TTC549 (cell line): Measurements from ENCODE around the gene LEMD1.

Source experiments
- FAIRE-seq: peaks from 2 replicates; lab custom pipeline; 2012; peaks lifted over from hg19 to GRCh38; lab: Jason Lieb, UNC

Gene LEMD1

DNA sequence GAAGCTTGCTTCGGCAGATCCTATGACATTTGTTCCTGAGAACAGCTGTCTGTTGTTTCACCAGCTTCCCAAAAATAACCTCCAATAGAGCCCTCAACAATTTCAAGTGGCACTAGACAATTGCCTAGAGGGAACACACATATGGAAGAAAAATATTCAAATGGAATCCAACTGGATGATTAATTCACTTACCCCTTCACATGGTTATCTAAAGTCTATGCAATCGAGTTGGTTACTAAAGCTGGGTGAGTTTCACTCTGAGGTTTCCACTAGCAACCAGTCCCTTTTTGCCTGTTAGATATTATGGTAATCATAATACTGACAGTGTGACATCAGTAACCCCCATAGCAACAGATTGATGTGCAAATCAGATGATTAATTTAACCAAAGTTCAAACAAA, at the start of gene LEMD1:
LEMD1 (minus strand) TSS at position 259 of the 400 bp plus-strand sequence. CDS start 1,520 bp downstream, outside the sequence.
- FAIRE-seq = no peak

GRCh38 chr1:205470131-205470530, 48.3 kb upstream of the LEMD1 start:
- no peak for FAIRE-seq

DNA sequence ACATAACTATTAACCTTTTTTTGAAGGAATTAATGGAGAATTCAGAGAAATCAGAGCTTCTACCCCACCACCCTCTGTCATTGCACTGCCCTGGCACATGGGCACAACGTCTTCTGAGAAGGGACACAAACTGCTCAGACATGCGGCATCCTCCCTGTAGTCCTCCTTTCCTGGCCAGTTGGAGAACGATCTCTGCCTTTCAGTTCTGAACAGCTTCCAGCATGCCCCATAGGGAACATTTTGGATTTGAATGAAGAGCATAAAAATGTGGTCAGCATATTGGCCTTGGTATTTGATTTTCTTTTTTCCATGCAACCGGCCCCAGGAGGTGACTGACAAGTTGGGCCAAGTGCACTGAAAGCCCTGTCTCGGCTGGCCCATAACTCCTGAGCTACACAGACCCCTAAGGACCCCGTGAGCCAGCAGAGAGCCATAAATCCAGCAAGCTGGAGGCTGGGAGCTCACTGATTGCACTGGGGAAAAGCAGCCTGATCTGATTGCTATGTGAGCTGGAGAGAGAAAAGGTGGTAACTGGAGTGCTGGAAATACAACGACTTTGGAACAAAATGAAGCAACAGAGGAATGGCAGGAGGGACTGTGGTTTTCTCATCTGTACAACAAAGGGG, 44.9 kb upstream of the LEMD1 start:
- no peak for FAIRE-seq

GRCh38 chr1:205465392-205465791, 43.5 kb upstream of the LEMD1 start:
- FAIRE-seq = no peak

DNA sequence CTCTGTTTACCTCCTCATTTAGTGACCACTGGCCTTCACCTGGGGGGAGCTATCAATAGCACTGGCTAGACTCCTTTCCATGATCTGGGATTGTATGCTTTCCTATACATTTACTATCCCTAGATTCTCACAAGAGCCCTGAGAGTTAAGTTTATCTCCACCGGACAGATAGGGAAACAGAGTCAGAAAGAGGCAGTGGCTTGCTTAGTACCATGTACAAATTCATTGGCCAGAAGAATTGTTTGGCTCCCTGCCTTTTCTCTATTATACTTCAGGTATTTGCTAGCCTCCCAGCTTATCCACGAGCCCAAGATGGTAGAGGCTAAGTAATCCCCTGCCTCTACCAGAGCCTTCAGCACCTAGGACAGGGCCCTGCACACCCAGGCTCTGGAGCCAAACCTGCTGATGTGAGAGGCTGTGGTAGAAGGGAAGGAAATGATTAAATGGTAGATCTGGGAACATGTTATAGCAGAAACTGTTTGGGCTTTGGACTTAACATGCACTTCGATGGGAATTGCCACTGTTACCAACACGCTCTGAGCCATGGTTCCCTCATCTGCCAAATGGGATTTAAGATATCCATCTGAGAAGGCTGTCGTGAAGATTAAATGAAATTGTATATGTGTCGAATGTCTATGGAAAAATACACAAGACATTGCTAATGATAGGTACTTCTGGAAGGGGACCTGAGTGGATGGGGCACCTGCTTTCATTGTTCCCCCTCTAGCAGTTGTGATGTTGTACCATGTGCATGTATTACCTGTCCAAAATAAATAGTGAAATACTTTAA, 37.1 kb upstream of the LEMD1 start:
- peak; percentile 77 for FAIRE-seq

DNA sequence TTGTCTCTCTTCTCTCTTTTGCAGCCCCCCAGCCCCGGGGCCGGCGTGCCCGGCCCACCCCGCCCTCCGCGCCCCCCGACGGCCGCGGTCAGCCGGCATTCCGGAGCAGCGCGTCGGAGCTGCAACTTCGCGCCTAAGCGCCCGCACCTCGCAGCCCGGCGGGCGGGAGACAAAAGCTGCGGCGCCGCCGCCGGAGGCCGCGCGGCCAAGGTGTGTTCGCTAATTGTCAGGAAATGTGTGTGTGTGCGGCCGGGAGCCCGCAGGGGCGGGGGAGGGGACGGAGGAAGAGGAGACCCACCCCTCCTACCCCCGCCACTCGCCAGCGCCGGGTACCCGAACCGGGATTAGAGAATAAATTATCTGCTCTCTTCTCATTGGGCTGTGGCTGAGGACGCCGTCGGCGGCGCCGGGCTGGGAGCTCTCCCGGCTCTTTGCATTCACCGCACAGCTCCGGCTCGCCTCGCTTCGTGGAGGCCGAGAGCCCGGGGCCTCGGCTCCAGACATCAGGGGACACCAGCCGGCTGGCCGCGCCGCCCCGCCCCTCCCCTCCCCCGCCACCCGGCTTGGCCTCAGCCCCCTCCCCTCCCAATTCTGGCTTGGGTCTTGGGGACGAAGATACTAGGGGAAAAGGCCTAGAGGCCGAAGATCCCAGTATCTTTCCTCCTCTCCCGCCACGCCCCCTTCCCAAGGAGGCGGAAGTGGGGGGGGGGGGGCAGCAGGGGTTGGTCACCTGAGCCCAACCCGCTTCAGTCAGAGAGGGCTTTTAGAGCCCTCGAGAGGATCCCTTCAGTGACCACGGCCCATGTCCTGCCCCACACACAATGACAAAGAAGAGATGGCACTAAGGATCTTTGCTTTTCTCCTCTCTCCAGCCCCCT, 35.3 kb upstream of the LEMD1 start:
- no peak for FAIRE-seq

DNA sequence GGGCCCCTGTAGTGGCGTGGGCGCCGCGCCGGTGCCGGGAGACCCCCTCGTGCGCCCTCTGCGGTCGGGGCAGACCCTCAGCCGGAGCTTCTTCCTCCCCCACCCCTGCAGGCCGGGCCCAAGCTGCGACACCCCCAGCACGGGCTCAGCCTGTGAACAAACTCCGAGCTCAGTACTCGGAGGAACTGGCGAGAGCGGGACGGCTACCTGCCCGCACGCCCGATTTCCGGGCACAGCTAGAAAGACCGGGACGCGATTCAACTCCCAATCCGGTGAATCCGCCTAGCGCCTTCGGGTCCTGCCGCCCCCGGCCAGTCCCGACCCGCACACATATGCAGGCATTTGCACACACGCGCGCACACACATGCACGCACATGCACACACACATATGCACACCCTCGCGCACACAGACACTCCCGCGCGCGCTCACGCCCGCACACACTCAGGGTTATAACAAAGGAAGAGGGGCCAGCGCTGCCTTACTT, 34.6 kb upstream of the LEMD1 start:
- no peak for FAIRE-seq

DNA sequence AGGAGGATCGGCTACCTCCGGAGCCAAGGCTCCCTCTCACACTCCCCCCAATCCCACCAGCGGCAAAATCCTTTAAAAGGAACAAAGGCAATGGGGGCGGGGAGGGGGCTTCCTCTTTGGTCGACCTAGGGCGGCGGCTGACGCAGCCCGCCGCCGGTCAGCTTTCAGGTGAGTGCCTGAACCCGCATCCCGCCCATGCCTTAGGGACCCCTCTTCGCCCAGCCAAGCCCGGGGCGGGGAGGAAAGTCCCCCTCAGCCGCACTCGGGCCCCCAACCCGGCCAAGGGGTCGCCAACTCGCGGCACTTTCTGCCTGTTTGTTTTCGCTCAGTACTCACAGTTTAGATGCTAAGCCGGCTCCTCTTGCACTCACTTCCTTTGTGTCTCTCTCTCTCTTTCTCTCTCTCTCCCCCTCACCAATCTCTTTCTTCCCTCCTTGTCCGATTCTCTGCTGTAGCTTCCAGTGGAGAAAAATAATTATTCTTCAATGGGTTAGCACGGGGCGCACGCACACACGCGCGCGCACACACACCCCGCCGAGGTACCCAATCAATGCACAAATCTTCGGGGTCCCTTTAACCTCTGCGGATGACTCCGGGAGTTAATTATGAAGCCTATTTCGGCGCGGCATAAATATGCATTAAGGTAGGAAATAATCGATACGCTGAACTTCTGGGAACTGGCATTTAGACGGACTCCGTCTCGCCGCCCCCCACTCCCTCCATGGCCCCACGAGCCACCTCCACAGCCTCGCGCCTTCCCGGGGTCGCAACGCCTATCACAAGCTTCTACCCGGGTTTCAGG, 33.9 kb upstream of the LEMD1 start, which contains the start of gene BLACAT1:
BLACAT1 (minus strand) TSS at position 465 of the 802 bp plus-strand sequence.
- FAIRE-seq = no peak

GRCh38 chr1:205454903-205455335, 33.1 kb upstream of the LEMD1 start:
- FAIRE-seq = no peak

- FAIRE-seq = no peak
Observed at GRCh38 chr1:205453466-205453865, 31.6 kb upstream of the LEMD1 start.

DNA sequence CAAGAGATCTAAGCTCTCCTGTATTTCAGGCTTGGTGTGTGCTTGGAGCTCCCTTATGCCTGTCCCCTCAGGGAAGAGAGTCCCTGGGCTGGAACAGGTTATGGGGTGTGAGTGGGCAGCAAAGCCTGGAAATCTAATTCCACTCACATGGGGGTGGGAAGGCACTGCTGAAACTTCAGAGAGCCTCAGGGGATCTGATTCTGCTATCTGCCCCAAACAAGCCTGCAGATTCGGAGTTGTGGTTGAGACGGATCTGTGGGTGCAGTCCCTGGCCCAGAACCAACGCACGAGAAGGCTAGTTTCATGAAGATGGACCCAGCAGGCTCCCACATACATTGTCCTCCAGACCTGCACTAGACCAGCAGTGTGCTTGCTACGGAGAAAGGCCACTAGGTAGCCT, 31.1 kb upstream of the LEMD1 start:
- no peak for FAIRE-seq

- no peak for FAIRE-seq
Observed at GRCh38 chr1:205452364-205452763, 30.5 kb upstream of the LEMD1 start.

DNA sequence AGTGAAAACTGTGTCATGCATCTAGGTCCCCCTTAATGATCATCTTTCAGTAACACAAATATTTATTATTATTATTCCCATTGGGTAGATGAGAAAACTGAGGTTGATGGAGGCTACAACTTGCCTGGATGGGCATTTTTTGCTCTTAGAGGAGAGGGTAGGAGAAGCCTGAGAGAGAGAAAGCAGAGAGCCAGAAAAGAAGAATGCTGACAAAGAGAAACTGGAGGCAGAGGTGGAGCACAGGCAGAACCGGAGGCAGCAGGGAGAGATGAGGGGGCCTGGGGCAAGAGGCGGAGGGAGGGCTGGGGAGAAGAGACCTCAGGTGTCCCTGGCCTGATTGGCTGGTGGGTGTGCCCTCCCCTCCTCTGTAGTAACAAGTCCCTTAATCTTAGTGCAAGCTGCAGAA, 29.9 kb upstream of the LEMD1 start:
- no peak for FAIRE-seq

GRCh38 chr1:205451202-205451601, 29.3 kb upstream of the LEMD1 start:
- no peak for FAIRE-seq

DNA sequence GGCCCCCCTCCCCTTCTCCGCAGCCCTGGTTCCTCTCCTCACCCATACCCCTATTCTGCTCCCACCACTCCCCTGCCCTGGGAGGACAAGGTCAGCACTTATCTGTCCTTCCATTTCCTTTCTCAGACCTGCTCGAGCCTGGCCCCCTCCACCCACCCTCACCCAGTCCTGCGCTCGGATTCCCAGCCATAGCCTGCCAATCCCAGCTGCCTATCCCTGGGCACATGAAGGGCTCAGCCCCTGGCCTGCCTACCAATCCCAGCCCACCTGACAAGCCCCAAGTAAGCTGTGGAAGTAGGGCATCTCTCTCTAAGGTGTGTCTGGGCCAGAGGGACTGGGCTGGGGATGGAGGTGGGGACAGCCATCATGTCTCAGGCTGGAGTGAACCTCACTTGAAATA, 28.6 kb upstream of the LEMD1 start:
- FAIRE-seq = no peak

GRCh38 chr1:205449750-205450443, 28.0 kb upstream of the LEMD1 start:
- FAIRE-seq = no peak

DNA sequence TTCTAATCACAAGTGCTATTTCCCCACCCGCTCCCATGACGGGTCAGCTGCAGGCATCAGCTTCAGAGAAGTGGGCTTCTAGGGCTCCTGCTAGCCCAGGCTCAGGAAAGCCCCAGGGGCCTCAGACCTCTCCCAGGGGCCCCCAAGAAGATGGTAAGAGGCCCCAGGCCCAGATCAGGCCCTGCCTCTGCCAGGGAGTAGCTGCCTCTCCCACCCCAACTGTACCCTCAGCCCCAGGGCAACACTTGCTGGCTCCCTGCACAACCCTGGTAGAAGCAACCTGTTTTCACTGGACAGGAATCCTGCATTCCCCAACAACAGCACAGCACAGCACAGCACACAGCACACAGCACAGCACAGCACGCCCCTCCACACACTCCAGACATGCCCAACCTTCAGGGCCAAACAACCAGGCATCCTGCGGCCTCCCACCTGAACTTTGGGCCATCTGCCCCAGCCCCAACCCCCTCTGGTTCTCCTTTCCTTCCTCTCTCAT, 27.4 kb upstream of the LEMD1 start:
- FAIRE-seq = no peak

DNA sequence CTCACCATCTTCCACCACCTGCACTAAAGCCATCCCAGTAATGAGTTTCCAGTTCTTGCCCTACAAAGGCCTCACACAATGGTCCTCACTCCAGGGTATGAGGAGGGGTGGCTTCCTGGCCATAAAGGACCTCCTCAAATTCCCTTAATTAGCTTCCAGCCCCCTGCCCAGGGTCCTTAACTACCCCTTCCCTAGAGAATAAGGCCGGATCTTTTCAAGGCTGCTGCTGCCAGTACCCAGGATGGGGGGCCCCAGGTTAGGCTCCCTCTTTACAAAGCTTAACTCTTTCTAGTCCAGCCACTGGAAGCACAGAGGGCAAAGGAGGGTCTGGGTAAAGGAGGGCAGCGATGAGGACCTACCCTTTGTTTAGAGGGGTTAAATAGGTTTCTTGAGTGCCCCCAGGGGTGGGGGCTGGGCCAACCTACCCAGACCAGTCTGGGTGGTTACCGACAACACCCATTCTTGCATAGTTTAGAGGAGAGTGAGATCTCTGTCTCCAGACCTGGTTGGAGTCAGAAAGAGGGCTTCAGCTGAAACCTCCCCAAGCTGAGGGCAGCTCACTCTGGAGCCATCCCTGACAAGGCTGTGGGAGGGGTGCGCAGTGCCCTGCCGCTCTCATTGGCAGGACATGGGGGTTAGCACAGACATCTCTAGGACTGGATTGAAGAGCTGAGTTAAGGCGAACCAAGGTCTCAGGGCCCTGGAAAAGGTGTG, 26.8 kb upstream of the LEMD1 start:
- FAIRE-seq = no peak

- no peak for FAIRE-seq
Observed at GRCh38 chr1:205447457-205448341, 25.8 kb upstream of the LEMD1 start.
